K562 (cell line): ENCODE data around the gene KIAA0930. TPM values are rescaled to one million over a fixed set of nuclear protein-coding genes. Genes with fewer than 3 reads are reported as not detected.

Source experiments
- ARHGAP35 ChIP-seq: fragments of 450-650 bp; IDR thresholded peaks from 2 replicates; pipeline ENCODE4 v1.6.1; 2018; ENCODE audit not compliant: partially characterized antibody
- ARID2 ChIP-seq: fragments of 450-650 bp; IDR thresholded peaks from 2 replicates; pipeline ENCODE4 v1.6.1; 2017; ENCODE audit warnings: antibody characterized with exemption, mild to moderate bottlenecking
- CAMTA2 ChIP-seq: fragments of 250-450 bp; sonication (Bioruptor Pico); conservative IDR thresholded peaks from 2 replicates; pipeline ENCODE4 v1.5.1; 2022
- CUX1 ChIP-seq: fragments of 200-800 bp; sonication (Bioruptor generic); IDR thresholded peaks from 2 replicates; pipeline ENCODE4 v1.6.1; 2016; ENCODE audit warnings: missing genetic modification characterization, missing compliant biosample characterization
- EP300 ChIP-seq: IDR thresholded peaks from 2 replicates; pipeline ENCODE4 v1.6.1; 2012; ENCODE audit warnings: low read length, improper control_type of control experiment
- ETS1 ChIP-seq: conservative IDR thresholded peaks from 2 replicates; pipeline ENCODE4 v1.6.1; 2011; ENCODE audit warnings: low read depth, mild to moderate bottlenecking, low read length; ENCODE audit not compliant: control insufficient read depth
- KDM1A ChIP-seq, 2 experiments: fragments of 450-650 bp; IDR thresholded peaks; 2 replicates each; pipeline ENCODE4 v1.6.1; 2016; ENCODE audit warnings: mild to moderate bottlenecking in 2 of 2
- MXI1 ChIP-seq: IDR thresholded peaks from 2 replicates; pipeline ENCODE4 v1.6.1; 2011; ENCODE audit warnings: low read depth, mild to moderate bottlenecking, improper control_type of control experiment, low read length
- NR3C1 ChIP-seq: sonication (generic); formaldehyde crosslinking; IDR thresholded peaks from 2 replicates; pipeline ENCODE4 v1.8.1; 2022; ENCODE audit warnings: missing genetic modification reagents
- SETDB1 ChIP-seq: IDR thresholded peaks from one replicate; pipeline ENCODE4 v1.6.1; 2012; ENCODE audit warnings: low read length, control low read depth, inconsistent platforms
- SMARCA4 ChIP-seq: fragments of 450-650 bp; IDR thresholded peaks from 2 replicates; pipeline ENCODE4 v1.6.1; 2016
- SMARCC2 ChIP-seq: fragments of 450-650 bp; IDR thresholded peaks from 2 replicates; pipeline ENCODE4 v1.6.1; 2017; ENCODE audit warnings: antibody characterized with exemption, moderate library complexity, mild to moderate bottlenecking, low read depth
- SNIP1 ChIP-seq: fragments of 450-650 bp; IDR thresholded peaks from 2 replicates; pipeline ENCODE4 v1.7.1; 2017; ENCODE audit warnings: low read depth, mild to moderate bottlenecking
- STAT6 ChIP-seq: sonication (generic); formaldehyde crosslinking; IDR thresholded peaks from 2 replicates; pipeline ENCODE4 v1.8.1; 2023; ENCODE audit warnings: mild to moderate bottlenecking, missing genetic modification reagents
- TFAP4 ChIP-seq: sonication (generic); formaldehyde crosslinking; IDR thresholded peaks from 2 replicates; pipeline ENCODE4 v1.8.0; 2022; ENCODE audit warnings: missing genetic modification reagents, mild to moderate bottlenecking, moderate library complexity, borderline replicate concordance
- XRCC4 ChIP-seq: IDR thresholded peaks from one replicate; pipeline ENCODE4 v1.6.1; 2011; ENCODE audit not compliant: insufficient read depth, insufficient read length; ENCODE audit errors: extremely low read depth
- polyA plus RNA-seq, 8 experiments: library from polyadenylated mRNA; depleted of rRNA in 4 of 8; stranded (reverse) in 5 of 8; unstranded in 3 of 8; fragments of >200 nt; fragmentation: Nextera tagmentation in 2 of 8; fragmentation: Illumina TruSeq in 1 of 8; extraction: Ambion mirVana in 2 of 8; extraction: Trizol in 1 of 8; gene quantifications; 2 replicates each; pipeline versions ENCODE4 v1.2.1 to v1.2.3, GENCODE V29; 2011 to 2014; ENCODE audit warnings: inconsistent platforms in 1 of 8, missing spikeins in 1 of 8
- total RNA-seq, 7 experiments: library from RNA; depleted of rRNA in 6 of 7; stranded (reverse); fragments of >200 nt in 6 of 7; fragmentation: Illumina TruSeq in 2 of 7; extraction: Trizol in 2 of 7; gene quantifications; 2 replicates each; pipeline versions ENCODE4 v1.2.1 to v1.2.3, GENCODE V29; 2011 to 2021; ENCODE audit warnings: low replicate concordance in 1 of 7

KIAA0930 gene
- total and polyA plus RNA-seq, 9 of the 15 experiments (the other 6 are each of a cell fraction or from before 2014, with no cell fraction given), result 0.24 to 12.1 (median 6.4) TPM

GRCh38 chr22:45169591-45170466 lies 70.9 kb downstream of the KIAA0930 start (continued):
- no peak for TF ChIP-seq ARID2
- no peak for TF ChIP-seq MXI1
- TF ChIP-seq XRCC4, result no peak
- peak; percentile 64 for TF ChIP-seq SMARCA4
- peak; percentile 81 to 83; a peak in 3 of 4 replicates for TF ChIP-seq KDM1A (IDR thresholded peaks at IDR 0.05)
- no peak for TF ChIP-seq SNIP1
- no peak for TF ChIP-seq ARHGAP35
- no peak for TF ChIP-seq SETDB1
- TF ChIP-seq EP300, result no peak; the same call in 1 of the 2 replicates
- TF ChIP-seq NR3C1 (CRISPR knock-in tag), result no peak
- TF ChIP-seq SMARCC2, result no peak
- no peak for TF ChIP-seq CUX1 (CRISPR knock-in tag)
- no peak for TF ChIP-seq CAMTA2
- TF ChIP-seq ETS1, result no peak
- TF ChIP-seq STAT6, result no peak
- TF ChIP-seq TFAP4, result peak; percentile 85
